ENCODE results near the gene ANKRD18A. TPM values are rescaled to one million over a fixed set of nuclear protein-coding genes. Genes with fewer than 3 reads are reported as not detected.

ANKRD18A gene
- total and polyA plus RNA-seq, 2 of the 13 experiments (the other 11 are each of a cell fraction or from before 2014, with no cell fraction given) = 5.9 to 7.6 TPM

DNA sequence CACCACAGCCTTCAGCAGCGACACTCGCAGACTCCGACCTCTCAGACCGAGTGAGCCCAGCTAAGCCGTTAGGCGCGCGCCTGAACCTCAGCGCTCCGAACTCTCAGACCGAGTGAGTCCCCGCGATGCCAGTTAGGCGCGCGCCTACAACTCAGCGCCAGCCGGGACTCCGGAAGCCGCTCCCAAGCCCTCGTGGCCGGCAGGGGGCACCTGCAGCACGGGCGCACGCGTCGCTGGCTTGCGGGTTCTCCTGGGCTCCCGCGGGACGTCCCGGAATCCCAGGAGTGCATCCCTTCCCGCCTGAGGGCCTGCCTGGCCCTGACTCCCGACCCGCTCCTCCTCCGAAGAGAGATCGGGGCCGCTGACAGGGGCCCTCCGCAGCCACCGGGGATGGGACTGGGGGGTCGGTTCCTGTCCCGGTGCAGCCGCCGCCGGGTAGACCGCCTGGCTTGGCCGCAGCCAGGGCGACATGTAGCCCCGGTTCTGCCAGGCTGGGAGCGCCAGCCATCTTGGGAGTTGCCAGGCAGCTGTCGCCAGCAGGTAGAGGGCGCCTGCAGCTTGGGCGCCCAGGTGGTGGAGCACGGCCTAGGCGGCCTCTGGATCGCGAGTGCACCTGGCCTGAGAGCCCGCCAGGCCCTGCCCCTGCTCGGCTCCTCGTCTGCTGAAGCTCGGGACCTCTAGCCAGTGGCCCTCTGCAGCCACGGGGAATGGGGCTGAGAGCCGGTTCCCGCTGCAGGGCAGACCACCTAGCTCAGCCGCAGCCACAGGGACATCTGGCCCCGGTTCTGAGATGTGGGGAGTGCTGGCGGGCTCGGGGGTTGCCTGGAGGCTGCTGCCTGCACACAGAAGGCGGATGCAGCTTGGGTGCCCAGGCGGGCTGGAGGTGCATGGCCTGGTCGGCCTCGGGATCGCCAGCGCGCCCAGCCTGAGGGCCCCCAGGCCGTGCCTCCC is at the start of gene ANKRD18A (continued):
- TF ChIP-seq ZFX (CRISPR knock-in tag; IDR thresholded peaks at IDR 0.05; ENCODE audit: low read depth) (peak; percentile 90), PRPF4 (IDR thresholded peaks at IDR 0.05; ENCODE audit: low read depth, low read length, poor library complexity, severe bottlenecking) (no peak), ZNF609 (CRISPR knock-in tag; IDR thresholded peaks at IDR 0.05; ENCODE audit: borderline replicate concordance) (peak; percentile 52; the same call in 1 of the 2 replicates), MTA3 (CRISPR knock-in tag; IDR thresholded peaks at IDR 0.05) (no peak), TRIM22 (IDR thresholded peaks at IDR 0.05) (no peak), NR1H2 (CRISPR knock-in tag; IDR thresholded peaks at IDR 0.05; ENCODE audit: borderline replicate concordance, low read depth) (0 out of 2 replicates have a peak, but pooled peaks have one; percentile 80), PTBP1 (IDR thresholded peaks at IDR 0.05; ENCODE audit: low read depth, low read length, poor library complexity, severe bottlenecking) (peak; percentile 63), ZNF589 (CRISPR knock-in tag; conservative IDR thresholded peaks at IDR 0.05) (peak; percentile 89), ZEB1 (IDR thresholded peaks at IDR 0.05; ENCODE audit: insufficient replicate concordance, low read depth) (peak; percentile 52), BORCS8-MEF2B (CRISPR knock-in tag; IDR thresholded peaks at IDR 0.05) (no peak), ATF2 (CRISPR knock-in tag; IDR thresholded peaks at IDR 0.05) (peak; percentile 61; the same call in 1 of the 2 replicates), KDM1A (CRISPR knock-in tag; IDR thresholded peaks at IDR 0.05) (no peak), SIN3B (IDR thresholded peaks at IDR 0.05; ENCODE audit: low read length) (no peak), SMARCE1 (IDR thresholded peaks at IDR 0.05; ENCODE audit: borderline replicate concordance) (no peak), ZNF441 (CRISPR knock-in tag; IDR thresholded peaks at IDR 0.05; ENCODE audit: borderline replicate concordance) (peak; percentile 42; the same call in 1 of the 2 replicates)
- TF ChIP-seq, protein P1, sequence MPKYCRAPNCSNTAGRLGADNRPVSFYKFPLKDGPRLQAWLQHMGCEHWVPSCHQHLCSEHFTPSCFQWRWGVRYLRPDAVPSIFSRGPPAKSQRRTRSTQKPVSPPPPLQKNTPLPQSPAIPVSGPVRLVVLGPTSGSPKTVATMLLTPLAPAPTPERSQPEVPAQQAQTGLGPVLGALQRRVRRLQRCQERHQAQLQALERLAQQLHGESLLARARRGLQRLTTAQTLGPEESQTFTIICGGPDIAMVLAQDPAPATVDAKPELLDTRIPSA (CRISPR knock-in tag; IDR thresholded peaks at IDR 0.05; ENCODE audit: borderline replicate concordance) = no peak
